ENCODE measurements around the gene ELFN2.

The ELFN2 gene

GRCh38 chr22:37454857-37455686 is 27.8 kb upstream of the ELFN2 start:
- no peak for DNase-seq

- DNase-seq = no peak
Measured at GRCh38 chr22:37453696-37454095, 26.4 kb upstream of the ELFN2 start.

- DNase-seq = no peak
Measured at GRCh38 chr22:37451218-37451617, 23.9 kb upstream of the ELFN2 start.

- peak; percentile 14 to 43 for DNase-seq
Measured at GRCh38 chr22:37449331-37450001, 22.2 kb upstream of the ELFN2 start.

- DNase-seq = no peak
Measured at GRCh38 chr22:37448516-37449127, 21.3 kb upstream of the ELFN2 start.

GRCh38 chr22:37445501-37445900 is 18.2 kb upstream of the ELFN2 start:
- DNase-seq = no peak

- no peak for DNase-seq
Measured at GRCh38 chr22:37443977-37444376, 16.7 kb upstream of the ELFN2 start.

- no peak for DNase-seq
Measured at GRCh38 chr22:37443086-37443485, 15.8 kb upstream of the ELFN2 start.

GRCh38 chr22:37442537-37442936 is 15.3 kb upstream of the ELFN2 start:
- peak in 1 of 2 experiments; percentile 8 for DNase-seq

- DNase-seq = no peak
Measured at GRCh38 chr22:37442135-37442534, 14.9 kb upstream of the ELFN2 start.

- DNase-seq = no peak
Measured at GRCh38 chr22:37440875-37441274, 13.6 kb upstream of the ELFN2 start.

GRCh38 chr22:37439347-37439746 is 12.1 kb upstream of the ELFN2 start:
- DNase-seq = no peak

- no peak for DNase-seq
Measured at GRCh38 chr22:37435970-37436603, 8.8 kb upstream of the ELFN2 start.

- DNase-seq = no peak
Measured at GRCh38 chr22:37433786-37434185, 6.5 kb upstream of the ELFN2 start.

GRCh38 chr22:37432708-37433054 is 5.4 kb upstream of the ELFN2 start:
- no peak for DNase-seq

GRCh38 chr22:37431801-37432707 is 4.8 kb upstream of the ELFN2 start:
- no peak for DNase-seq

- DNase-seq = no peak
Measured at GRCh38 chr22:37431366-37431765, 4.1 kb upstream of the ELFN2 start.

- no peak for DNase-seq
Measured at GRCh38 chr22:37430941-37431340, 3.7 kb upstream of the ELFN2 start.

- DNase-seq = peak; percentile 38 to 46
Measured at GRCh38 chr22:37428649-37429586, 1.6 kb upstream of the ELFN2 start.

GRCh38 chr22:37427711-37428635 is 694 bp upstream of the ELFN2 start:
- no peak for DNase-seq
